IMR-90 (cell line): ENCODE measurements around the gene EMID1. TPM values are rescaled to one million over a fixed set of nuclear protein-coding genes. Genes with fewer than 3 reads are reported as not detected.

Source experiments
- ATAC-seq: fragments of 200-7000 bp; cut with Tn5 transposase; 2 replicates; pipeline ENCODE4 v1.9.1; 2020; ENCODE audit warnings: low read depth, mild to moderate bottlenecking, moderate library complexity
- BruUV-seq: library from RNA; stranded (reverse); fragments of 400-500 nt; replicated peaks from 2 replicates; lab custom pipeline; 2021; lab: Mats Ljungman, UMichigan
- CTCF ChIA-PET: fragments of 300-600 bp; formaldehyde crosslinking; extraction: SDS; loops from one replicate; lab custom pipeline; 2021; ENCODE audit warnings: antibody characterized with exemption; lab: Yijun Ruan, JAX
- POLR2A ChIA-PET: fragments of 300-600 bp; sonication (Branson Sonifier 250); formaldehyde crosslinking; loops from one replicate; lab custom pipeline; 2022; ENCODE audit warnings: antibody characterized with exemption; ENCODE audit not compliant: unreplicated experiment; lab: Charles Lee
- DNase-seq: peaks from one replicate; pipeline ENCODE4 v3.0.0; 2013
- H2AFZ ChIP-seq: replicated peaks from 2 replicates; pipeline ENCODE3; 2013; ENCODE audit warnings: low read length, mild to moderate bottlenecking; ENCODE audit not compliant: poor library complexity
- H2AK5ac ChIP-seq: 2 replicates; pipeline ENCODE4 v1.6.1; 2013; ENCODE audit warnings: low read depth, low read length, inconsistent platforms
- H2AK9ac ChIP-seq: replicated peaks from 2 replicates; pipeline ENCODE3; 2013; ENCODE audit warnings: mild to moderate bottlenecking, low read depth, low read length, moderate library complexity; ENCODE audit not compliant: poor library complexity
- H2BK120ac ChIP-seq: 2 replicates; pipeline ENCODE4 v1.6.1; 2013; ENCODE audit warnings: low read depth, low read length, inconsistent platforms
- H2BK15ac ChIP-seq: 3 replicates; pipeline ENCODE4 v1.6.1; 2013; ENCODE audit warnings: low read depth, low read length, inconsistent platforms
- H2BK20ac ChIP-seq: 2 replicates; pipeline ENCODE4 v1.6.1; 2013; ENCODE audit warnings: low read depth, mild to moderate bottlenecking, inconsistent platforms, low read length, moderate library complexity
- H2BK5ac ChIP-seq: 2 replicates; pipeline ENCODE4 v1.6.1; 2013; ENCODE audit warnings: mild to moderate bottlenecking, low read depth, low read length, inconsistent platforms; ENCODE audit not compliant: poor library complexity, severe bottlenecking
- H3K14ac ChIP-seq: replicated peaks from 2 replicates; pipeline ENCODE4 v1.6.1; 2013; ENCODE audit warnings: low read depth, low read length, inconsistent platforms
- H3K18ac ChIP-seq: 2 replicates; pipeline ENCODE4 v1.6.1; 2013; ENCODE audit warnings: low read depth, low read length, control low read depth
- H3K23ac ChIP-seq: 2 replicates; pipeline ENCODE4 v1.6.1; 2013; ENCODE audit warnings: low read depth, low read length, inconsistent platforms
- H3K27ac ChIP-seq: 2 replicates; pipeline ENCODE4 v1.5.1; 2013; ENCODE audit warnings: mild to moderate bottlenecking, control low read depth, low read length; ENCODE audit not compliant: insufficient read depth
- H3K27me3 ChIP-seq: 2 replicates; pipeline ENCODE4 v1.6.1; 2013; ENCODE audit warnings: low read length; ENCODE audit not compliant: control insufficient read depth, insufficient read depth
- H3K36me3 ChIP-seq: 2 replicates; pipeline ENCODE4 v1.6.1; 2013; ENCODE audit warnings: low read length, mixed read lengths; ENCODE audit not compliant: control insufficient read depth, insufficient read depth
- H3K4ac ChIP-seq: 2 replicates; pipeline ENCODE4 v1.6.1; 2013; ENCODE audit warnings: low read depth, low read length, inconsistent platforms
- H3K4me1 ChIP-seq: 2 replicates; pipeline ENCODE4 v1.6.1; 2013; ENCODE audit warnings: low read length, mixed read lengths; ENCODE audit not compliant: control insufficient read depth, insufficient read depth
- H3K4me2 ChIP-seq: 2 replicates; pipeline ENCODE4 v1.6.1; 2013; ENCODE audit warnings: low read depth, mild to moderate bottlenecking, control low read depth, low read length, moderate library complexity
- H3K4me3 ChIP-seq: 2 replicates; pipeline ENCODE4 v1.5.1; 2013; ENCODE audit warnings: low read depth, mild to moderate bottlenecking, control low read depth, low read length, moderate library complexity; ENCODE audit not compliant: insufficient read depth
- H3K56ac ChIP-seq: 2 replicates; pipeline ENCODE4 v1.6.1; 2013; ENCODE audit warnings: low read length, inconsistent platforms; ENCODE audit not compliant: insufficient read depth; ENCODE audit errors: extremely low read depth
- H3K79me1 ChIP-seq, 2 experiments: 2 replicates each; pipeline ENCODE4 v1.6.1; 2013; ENCODE audit warnings: low read length in 2 of 2, inconsistent platforms in 1 of 2, low read depth in 1 of 2
- H3K9ac ChIP-seq: 2 replicates; pipeline ENCODE4 v1.6.1; 2013; ENCODE audit warnings: low read depth, low read length, control low read depth
- H3K9me1 ChIP-seq: 2 replicates; pipeline ENCODE4 v1.6.1; 2013; ENCODE audit warnings: low read length, inconsistent platforms; ENCODE audit not compliant: insufficient read depth
- H3K9me3 ChIP-seq: 2 replicates; pipeline ENCODE4 v1.6.1; 2013; ENCODE audit warnings: low read length; ENCODE audit not compliant: control insufficient read depth, insufficient read depth
- H4K20me1 ChIP-seq: 2 replicates; pipeline ENCODE4 v1.6.1; 2013; ENCODE audit warnings: low read length, inconsistent platforms; ENCODE audit not compliant: insufficient read depth
- H4K5ac ChIP-seq: 2 replicates; pipeline ENCODE4 v1.6.1; 2013; ENCODE audit warnings: mild to moderate bottlenecking, low read depth, low read length, control low read depth
- H4K8ac ChIP-seq, 2 experiments: 2 replicates each; pipeline ENCODE4 v1.6.1; 2013; ENCODE audit warnings: low read depth in 2 of 2, low read length in 2 of 2, control low read depth in 1 of 2, inconsistent platforms in 1 of 2
- H4K91ac ChIP-seq: 2 replicates; pipeline ENCODE4 v1.6.1; 2013; ENCODE audit warnings: low read depth, low read length, inconsistent platforms; ENCODE audit not compliant: insufficient read depth
- BHLHE40 ChIP-seq: fragments of 150-350 bp; IDR thresholded peaks from 2 replicates; pipeline ENCODE4 v1.6.1; 2016; ENCODE audit warnings: mild to moderate bottlenecking, low read depth, low read length
- FOS ChIP-seq: fragments of 150-350 bp; IDR thresholded peaks from 2 replicates; pipeline ENCODE4 v1.6.1; 2016; ENCODE audit warnings: low read depth, low read length
- MAFK ChIP-seq: IDR thresholded peaks from 2 replicates; pipeline ENCODE4 v1.6.1; 2012; ENCODE audit warnings: low read depth, low read length, improper control_type of control experiment
- MXI1 ChIP-seq: IDR thresholded peaks from 2 replicates; pipeline ENCODE4 v1.6.1; 2012; ENCODE audit warnings: low read depth, mild to moderate bottlenecking, low read length, moderate library complexity, borderline replicate concordance
- NFE2L2 ChIP-seq: fragments of 150-350 bp; IDR thresholded peaks from 2 replicates; pipeline ENCODE4 v1.6.1; 2016; ENCODE audit warnings: low read depth, mild to moderate bottlenecking, low read length
- POLR2A ChIP-seq: IDR thresholded peaks from 2 replicates; pipeline ENCODE4 v1.6.1; 2012; ENCODE audit warnings: mild to moderate bottlenecking, low read depth, low read length
- RAD21 ChIP-seq: IDR thresholded peaks from 2 replicates; pipeline ENCODE4 v1.6.1; 2012; ENCODE audit warnings: low read length, improper control_type of control experiment
- RCOR1 ChIP-seq: IDR thresholded peaks from 2 replicates; pipeline ENCODE4 v1.6.1; 2012; ENCODE audit warnings: mild to moderate bottlenecking, low read length, improper control_type of control experiment; ENCODE audit not compliant: insufficient replicate concordance
- SMC3 ChIP-seq: fragments of 150-350 bp; IDR thresholded peaks from 2 replicates; pipeline ENCODE4 v1.6.1; 2016; ENCODE audit warnings: low read depth, mild to moderate bottlenecking, antibody characterized with exemption, low read length, moderate library complexity
- USF2 ChIP-seq: fragments of 150-350 bp; IDR thresholded peaks from 2 replicates; pipeline ENCODE4 v1.6.1; 2017; ENCODE audit warnings: mild to moderate bottlenecking, antibody characterized with exemption, low read length, low read depth
- WGBS, 2 experiments: methylation state at CpG; one replicate each; pipeline versions ENCODE4 v1.1.5 to v1.1.7; 2013; ENCODE audit warnings: missing lambda C conversion rate in 2 of 2; ENCODE audit not compliant: insufficient read length in 1 of 2; ENCODE audit errors: extremely low coverage in 2 of 2; 5-methylcytosine and 5-hydroxymethylcytosine counted together
- dilution Hi-C: fragments of 300-500 bp; cut with HindIII; formaldehyde crosslinking; loops from one replicate; pipeline ENCODE4 v1.14.3; 2018; ENCODE audit warnings: low sequenced_read_pairs; ENCODE audit not compliant: unreplicated experiment
- in situ Hi-C: fragments of 300-500 bp; cut with MboI; formaldehyde crosslinking; loops from 3 replicates; pipeline ENCODE4 v1.14.3; 2019; ENCODE audit warnings: low sequenced_read_pairs, inconsistent platforms, mixed read lengths
- intact Hi-C: fragments of 100-400 bp; cut with micrococcal nuclease; formaldehyde crosslinking; loops from 2 replicates; pipeline ENCODE4 v1.10.0; 2022
- polyA plus RNA-seq, 3 experiments: library from polyadenylated mRNA; depleted of rRNA; stranded (reverse); fragments of >200 nt; gene quantifications; 2 replicates each; pipeline ENCODE4 v1.2.3, GENCODE V29; 2012; ENCODE audit warnings: low replicate concordance in 1 of 3
- total RNA-seq: library from RNA; depleted of rRNA; stranded (reverse); fragments of >200 nt; gene quantifications from 2 replicates; pipeline ENCODE4 v1.2.3, GENCODE V29; 2012
- TF ChIP-seq, protein P1 (sequence below): conservative IDR thresholded peaks from 2 replicates; pipeline ENCODE4 v1.5.1; 2012; ENCODE audit warnings: mild to moderate bottlenecking, low read depth, low read length, improper control_type of control experiment
- TF ChIP-seq, protein P2 (sequence below): fragments of 150-350 bp; IDR thresholded peaks from 2 replicates; pipeline ENCODE4 v1.6.1; 2016; ENCODE audit warnings: low read depth, mild to moderate bottlenecking, low read length, moderate library complexity, borderline replicate concordance

The EMID1 gene
- total and polyA plus RNA-seq, 2 of the 4 experiments (the other 2 are of a cell fraction), result 0.54 to 1.3 TPM

- H3K14ac ChIP-seq, result no peak overlapping the region
- H3K9ac ChIP-seq, result no peak overlapping the region
Observed at GRCh38 chr22:29288837-29289236, 83.1 kb downstream of the EMID1 start.

More at GRCh38 chr22:29288837-29289236, 83.1 kb downstream of the EMID1 start:
- Histone ChIP-seq H4K5ac (no peak overlapping the region), H3K27ac (no peak overlapping the region), H2AK9ac (no peak overlapping the region), H4K20me1 (peaks cover 65% of the 10 kb centered on the region), H4K91ac (no peak overlapping the region), H3K9me1 (no peaks in the 10 kb centered on the region; the same call in 1 of the 2 replicates), H3K56ac (no peak overlapping the region), H3K27me3 (no peaks in the 10 kb centered on the region), H2BK15ac (no peak overlapping the region), H2BK20ac (no peak overlapping the region), H4K8ac (no peak overlapping the region), H3K4ac (no peak overlapping the region), H3K9me3 (no peaks in the 10 kb centered on the region), H2BK120ac (no peak overlapping the region), H3K4me3 (no peak overlapping the region), H3K4me1 (no peaks in the 10 kb centered on the region), H3K18ac (no peak overlapping the region), H2AFZ (no peak overlapping the region), H2BK5ac (no peak overlapping the region), H3K36me3 (peaks cover 62% of the 10 kb centered on the region), H2AK5ac (no peak overlapping the region), H3K23ac (no peak overlapping the region), H3K4me2 (no peak overlapping the region), H3K79me1 (peaks cover 40 to 53% of the 10 kb centered on the region in 2 experiments)
- in situ Hi-C loops (no loop called here), intact Hi-C loops (loop anchor here (2.0 kb wide), 1 partner anchor 14 kb away; no protein-coding TSS in a partner anchor), dilution Hi-C loops (no loop called here)
- ChIA-PET POLR2A (no interaction called here), CTCF (no interaction called here)
- DNase-seq, result no peak
- WGBS, 2 experiments, result no CpG with 5 or more reads among the region's 2 CpGs
- ATAC-seq, result no peak
- TF ChIP-seq, protein P1, sequence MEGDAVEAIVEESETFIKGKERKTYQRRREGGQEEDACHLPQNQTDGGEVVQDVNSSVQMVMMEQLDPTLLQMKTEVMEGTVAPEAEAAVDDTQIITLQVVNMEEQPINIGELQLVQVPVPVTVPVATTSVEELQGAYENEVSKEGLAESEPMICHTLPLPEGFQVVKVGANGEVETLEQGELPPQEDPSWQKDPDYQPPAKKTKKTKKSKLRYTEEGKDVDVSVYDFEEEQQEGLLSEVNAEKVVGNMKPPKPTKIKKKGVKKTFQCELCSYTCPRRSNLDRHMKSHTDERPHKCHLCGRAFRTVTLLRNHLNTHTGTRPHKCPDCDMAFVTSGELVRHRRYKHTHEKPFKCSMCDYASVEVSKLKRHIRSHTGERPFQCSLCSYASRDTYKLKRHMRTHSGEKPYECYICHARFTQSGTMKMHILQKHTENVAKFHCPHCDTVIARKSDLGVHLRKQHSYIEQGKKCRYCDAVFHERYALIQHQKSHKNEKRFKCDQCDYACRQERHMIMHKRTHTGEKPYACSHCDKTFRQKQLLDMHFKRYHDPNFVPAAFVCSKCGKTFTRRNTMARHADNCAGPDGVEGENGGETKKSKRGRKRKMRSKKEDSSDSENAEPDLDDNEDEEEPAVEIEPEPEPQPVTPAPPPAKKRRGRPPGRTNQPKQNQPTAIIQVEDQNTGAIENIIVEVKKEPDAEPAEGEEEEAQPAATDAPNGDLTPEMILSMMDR, result no peak
- TF ChIP-seq MAFK (no peak), BHLHE40 (no peak), FOS (no peak), SMC3 (no peak), USF2 (no peak), RAD21 (no peak), MXI1 (no peak), NFE2L2 (no peak), RCOR1 (no peak), POLR2A (no peak)
- TF ChIP-seq, protein P2, sequence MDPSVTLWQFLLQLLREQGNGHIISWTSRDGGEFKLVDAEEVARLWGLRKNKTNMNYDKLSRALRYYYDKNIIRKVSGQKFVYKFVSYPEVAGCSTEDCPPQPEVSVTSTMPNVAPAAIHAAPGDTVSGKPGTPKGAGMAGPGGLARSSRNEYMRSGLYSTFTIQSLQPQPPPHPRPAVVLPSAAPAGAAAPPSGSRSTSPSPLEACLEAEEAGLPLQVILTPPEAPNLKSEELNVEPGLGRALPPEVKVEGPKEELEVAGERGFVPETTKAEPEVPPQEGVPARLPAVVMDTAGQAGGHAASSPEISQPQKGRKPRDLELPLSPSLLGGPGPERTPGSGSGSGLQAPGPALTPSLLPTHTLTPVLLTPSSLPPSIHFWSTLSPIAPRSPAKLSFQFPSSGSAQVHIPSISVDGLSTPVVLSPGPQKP, result no peak
- TSS peak; percentile 28 for BruUV-seq
